ENCODE data around the gene UQCRQ. TPM values are rescaled to one million over a fixed set of nuclear protein-coding genes. Genes with fewer than 3 reads are reported as not detected.

UQCRQ gene
- total RNA-seq, 6 donors from 2014 or later: 44.6 to 327 (median 103) TPM

DNA sequence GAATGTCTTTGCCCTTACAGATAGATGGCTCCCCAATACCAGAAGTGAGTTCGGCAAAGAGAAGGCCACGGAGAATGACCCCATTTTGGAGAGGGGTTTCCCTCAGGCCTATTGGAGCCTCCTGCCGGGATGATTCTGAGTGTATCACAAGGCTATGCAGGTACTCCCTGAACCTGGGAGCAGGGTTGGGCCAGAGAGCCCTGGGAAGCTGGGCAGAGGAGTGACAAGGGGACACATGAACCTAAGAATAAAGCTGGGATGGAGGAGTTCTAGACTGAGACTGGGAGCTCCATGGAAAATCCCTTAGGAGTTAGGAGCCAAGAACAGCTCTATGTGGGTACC lies 7.5 kb downstream of the UQCRQ start:
- H3K27me3 ChIP-seq: no peaks in the 10 kb centered on the region
- H3K36me3 ChIP-seq: peaks cover 4 to 84% (median 23%) of the 10 kb centered on the region in 4 donors
- no peak for ATAC-seq (ENCODE audit: low FRiP score in 2 of 2)
- no peak overlapping the region for H3K27ac ChIP-seq
- TF ChIP-seq EP300 (IDR thresholded peaks at IDR 0.05) (no peak), POLR2A (IDR thresholded peaks at IDR 0.05) (no peak), POLR2AphosphoS5 (IDR thresholded peaks at IDR 0.05) (no peak)
- TF ChIP-seq, protein P1, sequence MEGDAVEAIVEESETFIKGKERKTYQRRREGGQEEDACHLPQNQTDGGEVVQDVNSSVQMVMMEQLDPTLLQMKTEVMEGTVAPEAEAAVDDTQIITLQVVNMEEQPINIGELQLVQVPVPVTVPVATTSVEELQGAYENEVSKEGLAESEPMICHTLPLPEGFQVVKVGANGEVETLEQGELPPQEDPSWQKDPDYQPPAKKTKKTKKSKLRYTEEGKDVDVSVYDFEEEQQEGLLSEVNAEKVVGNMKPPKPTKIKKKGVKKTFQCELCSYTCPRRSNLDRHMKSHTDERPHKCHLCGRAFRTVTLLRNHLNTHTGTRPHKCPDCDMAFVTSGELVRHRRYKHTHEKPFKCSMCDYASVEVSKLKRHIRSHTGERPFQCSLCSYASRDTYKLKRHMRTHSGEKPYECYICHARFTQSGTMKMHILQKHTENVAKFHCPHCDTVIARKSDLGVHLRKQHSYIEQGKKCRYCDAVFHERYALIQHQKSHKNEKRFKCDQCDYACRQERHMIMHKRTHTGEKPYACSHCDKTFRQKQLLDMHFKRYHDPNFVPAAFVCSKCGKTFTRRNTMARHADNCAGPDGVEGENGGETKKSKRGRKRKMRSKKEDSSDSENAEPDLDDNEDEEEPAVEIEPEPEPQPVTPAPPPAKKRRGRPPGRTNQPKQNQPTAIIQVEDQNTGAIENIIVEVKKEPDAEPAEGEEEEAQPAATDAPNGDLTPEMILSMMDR (IDR thresholded peaks at IDR 0.05): no peak
- H3K9me3 ChIP-seq: no peaks in the 10 kb centered on the region
- H3K4me3 ChIP-seq: no peak overlapping the region
- peaks cover 0 to 17% (median 0%) of the 10 kb centered on the region in 4 donors for H3K4me1 ChIP-seq
- no peak for DNase-seq
- 93% methylated on average over 3 of the region's 3 CpGs for WGBS, 2 donors

DNA sequence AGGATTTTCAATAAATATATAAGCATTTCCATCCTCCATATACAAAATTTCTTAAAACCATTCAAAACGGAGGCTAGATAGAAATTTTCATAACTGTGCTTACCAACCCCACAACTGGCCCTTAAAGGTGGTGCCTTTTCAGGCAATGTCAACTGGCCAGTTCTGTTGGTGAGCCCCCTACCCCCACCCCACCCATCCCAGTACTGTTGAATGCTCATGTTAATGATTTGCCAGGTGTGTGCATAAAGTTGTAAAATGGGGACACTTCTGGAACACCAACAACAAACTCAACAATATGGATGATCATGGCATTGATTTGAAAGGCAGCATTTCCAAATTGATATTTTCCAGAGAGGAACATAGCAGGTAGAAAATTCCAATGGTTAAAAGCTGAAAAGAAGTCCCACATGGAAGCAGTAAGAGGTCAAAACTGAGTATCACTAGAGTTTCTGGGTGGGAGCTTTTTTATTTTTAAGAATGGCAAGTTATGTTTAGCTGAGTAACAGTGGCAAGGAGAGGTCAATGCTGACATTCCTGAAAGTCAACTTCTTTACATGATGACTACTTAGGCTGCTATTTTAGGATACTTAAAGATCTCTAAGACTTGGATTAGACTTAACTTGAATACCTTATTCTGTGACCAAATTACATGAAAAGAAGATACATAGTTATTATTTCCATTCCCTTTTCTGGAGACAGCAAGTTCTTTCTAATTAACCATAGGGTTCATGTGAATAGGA lies 9.7 kb downstream of the UQCRQ start:
- Histone ChIP-seq H3K36me3 (peaks cover 11 to 84% (median 34%) of the 10 kb centered on the region in 4 donors), H3K4me3 (no peak overlapping the region), H3K27me3 (no peaks in the 10 kb centered on the region), H3K4me1 (peaks cover 0 to 17% (median 0%) of the 10 kb centered on the region in 4 donors), H3K27ac (no peak overlapping the region), H3K9me3 (no peaks in the 10 kb centered on the region)
- no peak for DNase-seq
- ATAC-seq (ENCODE audit: low FRiP score in 2 of 2): no peak
- 83 to 87% methylated on average over 1 of the region's 1 CpG for WGBS, 2 donors
- TF ChIP-seq POLR2A (IDR thresholded peaks at IDR 0.05): no peak
- no peak for TF ChIP-seq POLR2AphosphoS5 (IDR thresholded peaks at IDR 0.05)
- no peak for TF ChIP-seq EP300 (IDR thresholded peaks at IDR 0.05)
- TF ChIP-seq, protein P1 (IDR thresholded peaks at IDR 0.05): no peak

DNA sequence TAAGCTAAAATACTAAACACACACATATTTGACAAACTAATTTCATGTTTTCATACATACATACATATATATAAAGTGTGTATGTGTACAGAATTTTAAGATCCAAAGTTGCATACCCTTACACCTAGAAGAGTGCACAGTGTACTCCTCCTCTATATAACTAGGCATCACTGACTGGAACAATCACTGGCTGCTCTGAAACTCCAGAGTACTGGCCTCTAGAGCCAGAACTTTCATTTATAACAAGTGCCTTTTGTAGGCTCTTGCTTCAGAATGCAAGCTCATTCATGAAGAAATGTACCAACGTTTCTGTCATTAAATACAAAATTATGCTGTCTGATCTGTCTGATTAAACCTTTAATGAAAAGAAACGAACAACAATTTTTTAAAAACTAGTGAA lies 11.0 kb downstream of the UQCRQ start:
- 73 to 79% methylated on average over 2 of the region's 2 CpGs for WGBS, 2 donors
- TF ChIP-seq EP300 (IDR thresholded peaks at IDR 0.05) (no peak), POLR2A (IDR thresholded peaks at IDR 0.05) (no peak), POLR2AphosphoS5 (IDR thresholded peaks at IDR 0.05) (no peak)
- TF ChIP-seq, protein P1 (IDR thresholded peaks at IDR 0.05): no peak
- Histone ChIP-seq H3K9me3 (no peaks in the 10 kb centered on the region), H3K4me3 (no peak overlapping the region), H3K4me1 (peaks cover 0 to 17% (median 0%) of the 10 kb centered on the region in 4 donors), H3K27me3 (no peaks in the 10 kb centered on the region), H3K36me3 (peaks cover 11 to 91% (median 38%) of the 10 kb centered on the region in 4 donors), H3K27ac (no peak overlapping the region)
- DNase-seq (no peak), ATAC-seq (ENCODE audit: low FRiP score in 2 of 2) (no peak)

- H3K27me3 ChIP-seq: no peaks in the 10 kb centered on the region
- WGBS, 2 donors: 60 to 68% methylated on average over 3 of the region's 3 CpGs
- peaks cover 0 to 15% (median 0%) of the 10 kb centered on the region in 4 donors for H3K4me1 ChIP-seq
- peak; percentile 21 to 55 for ATAC-seq (ENCODE audit: low FRiP score in 2 of 2)
- H3K27ac ChIP-seq: no peak overlapping the region
- peaks cover 11 to 91% (median 39%) of the 10 kb centered on the region in 4 donors for H3K36me3 ChIP-seq
- peak in 1 of 2 donors; percentile 28 for DNase-seq
- TF ChIP-seq POLR2AphosphoS5 (IDR thresholded peaks at IDR 0.05) (no peak), POLR2A (IDR thresholded peaks at IDR 0.05) (no peak), EP300 (IDR thresholded peaks at IDR 0.05) (no peak)
- TF ChIP-seq, protein P1 (IDR thresholded peaks at IDR 0.05): no peak
- no peaks in the 10 kb centered on the region for H3K9me3 ChIP-seq
- H3K4me3 ChIP-seq: no peak overlapping the region
These were observed 11.5 kb downstream of the UQCRQ start for GRCh38 chr5:132877938-132878337.

Measured in upper lobe of left lung (tissue), 6 donors.